Gastrocnemius medialis (tissue), 4 donors: ENCODE data around the gene RHOT2.

ENCODE experiments used
- POLR2A ChIP-seq, 2 donors: fragments of 450-650 bp; IDR thresholded peaks; one replicate each; pipeline ENCODE4 v1.6.1; 2017; ENCODE audit warnings: antibody characterized with exemption in 2 of 2, mild to moderate bottlenecking in 2 of 2, moderate library complexity in 2 of 2
- TF ChIP-seq, protein P1 (sequence below), 5 experiments: fragments of 450-650 bp in 3 of 5; fragments of 200-600 bp in 2 of 5; sonication (generic) in 2 of 5; IDR thresholded peaks in 4 of 5; conservative IDR thresholded peaks in 1 of 5; 1 replicate in 4 of 5; 2 replicates in 1 of 5; pipeline ENCODE4 v1.5.1; 2016 to 2019; ENCODE audit warnings: antibody characterized with exemption in 5 of 5, mild to moderate bottlenecking in 3 of 5, moderate library complexity in 3 of 5

- TF ChIP-seq, protein P1, sequence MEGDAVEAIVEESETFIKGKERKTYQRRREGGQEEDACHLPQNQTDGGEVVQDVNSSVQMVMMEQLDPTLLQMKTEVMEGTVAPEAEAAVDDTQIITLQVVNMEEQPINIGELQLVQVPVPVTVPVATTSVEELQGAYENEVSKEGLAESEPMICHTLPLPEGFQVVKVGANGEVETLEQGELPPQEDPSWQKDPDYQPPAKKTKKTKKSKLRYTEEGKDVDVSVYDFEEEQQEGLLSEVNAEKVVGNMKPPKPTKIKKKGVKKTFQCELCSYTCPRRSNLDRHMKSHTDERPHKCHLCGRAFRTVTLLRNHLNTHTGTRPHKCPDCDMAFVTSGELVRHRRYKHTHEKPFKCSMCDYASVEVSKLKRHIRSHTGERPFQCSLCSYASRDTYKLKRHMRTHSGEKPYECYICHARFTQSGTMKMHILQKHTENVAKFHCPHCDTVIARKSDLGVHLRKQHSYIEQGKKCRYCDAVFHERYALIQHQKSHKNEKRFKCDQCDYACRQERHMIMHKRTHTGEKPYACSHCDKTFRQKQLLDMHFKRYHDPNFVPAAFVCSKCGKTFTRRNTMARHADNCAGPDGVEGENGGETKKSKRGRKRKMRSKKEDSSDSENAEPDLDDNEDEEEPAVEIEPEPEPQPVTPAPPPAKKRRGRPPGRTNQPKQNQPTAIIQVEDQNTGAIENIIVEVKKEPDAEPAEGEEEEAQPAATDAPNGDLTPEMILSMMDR (IDR thresholded peaks at IDR 0.05 in 4 of 5, conservative IDR thresholded peaks at IDR 0.05 in 1 of 5), result no peak
- TF ChIP-seq POLR2A (IDR thresholded peaks at IDR 0.05), result no peak
Measured at GRCh38 chr16:628321-629061, 39.4 kb upstream of the RHOT2 start.
